SJSA1 (cell line): ENCODE results near the gene CLUH. TPM values are rescaled to one million over a fixed set of nuclear protein-coding genes. Genes with fewer than 3 reads are reported as not detected.
A peak's percentile ranks its signal among the peaks of the same experiment; 100 is the strongest.

Source experiments
- DNase-seq, 2 experiments: peaks; one replicate each; pipeline ENCODE4 v3.0.0-alpha.2; 2015 to 2020; ENCODE audit warnings: low spot score in 2 of 2, low read depth in 1 of 2
- H3K27ac ChIP-seq: fragments of 250-450 bp; sonication (Bioruptor Pico); 2 replicates; pipeline ENCODE4 v1.5.1; 2020; ENCODE audit warnings: mild to moderate bottlenecking, moderate library complexity
- H3K27me3 ChIP-seq: fragments of 250-450 bp; sonication (Bioruptor Pico); replicated peaks from 2 replicates; pipeline ENCODE4 v1.5.1; 2020; ENCODE audit warnings: mild to moderate bottlenecking, moderate library complexity
- H3K36me3 ChIP-seq: fragments of 250-450 bp; sonication (Bioruptor Pico); 2 replicates; pipeline ENCODE4 v1.5.1; 2020; ENCODE audit warnings: mild to moderate bottlenecking
- H3K4me1 ChIP-seq: fragments of 250-450 bp; sonication (Bioruptor Pico); replicated peaks from 2 replicates; pipeline ENCODE4 v1.6.1; 2021; ENCODE audit warnings: mild to moderate bottlenecking
- H3K4me3 ChIP-seq: fragments of 250-450 bp; sonication (Bioruptor Pico); 2 replicates; pipeline ENCODE4 v1.5.1; 2020; ENCODE audit warnings: mild to moderate bottlenecking
- H3K9me3 ChIP-seq: fragments of 250-450 bp; sonication (Bioruptor Pico); replicated peaks from 2 replicates; pipeline ENCODE4 v1.5.1; 2020; ENCODE audit warnings: mild to moderate bottlenecking
- total RNA-seq: library from RNA; depleted of rRNA; stranded (reverse); fragments of >200 nt; shearing (Covaris generic); gene quantifications from 2 replicates; pipeline ENCODE4 v1.2.3, GENCODE V29; 2014

CLUH gene
- total RNA-seq, 1 experiment from 2014 or later: 27.3 TPM

GRCh38 chr17:2730764-2731353 is 19.3 kb upstream of the CLUH start:
- Histone ChIP-seq H3K9me3 (no peaks in the 10 kb centered on the region), H3K4me3 (no peak overlapping the region), H3K27ac (no peak overlapping the region), H3K36me3 (no peaks in the 10 kb centered on the region), H3K27me3 (peaks cover 23% of the 10 kb centered on the region), H3K4me1 (no peaks in the 10 kb centered on the region)
- no peak for DNase-seq

GRCh38 chr17:2724784-2725164 is 13.2 kb upstream of the CLUH start:
- Histone ChIP-seq H3K9me3 (no peaks in the 10 kb centered on the region), H3K4me1 (peaks cover 9% of the 10 kb centered on the region), H3K36me3 (no peaks in the 10 kb centered on the region), H3K27me3 (peaks cover 37% of the 10 kb centered on the region), H3K4me3 (no peak overlapping the region), H3K27ac (no peak overlapping the region)
- no peak for DNase-seq

- Histone ChIP-seq H3K9me3 (no peaks in the 10 kb centered on the region), H3K36me3 (no peaks in the 10 kb centered on the region), H3K27me3 (peaks cover 34% of the 10 kb centered on the region), H3K27ac (no peak overlapping the region), H3K4me1 (peaks cover 9% of the 10 kb centered on the region), H3K4me3 (no peak overlapping the region)
- no peak for DNase-seq
These were observed 12.6 kb upstream of the CLUH start for GRCh38 chr17:2723997-2724783.

- Histone ChIP-seq H3K4me3 (no peak overlapping the region), H3K27ac (no peak overlapping the region), H3K4me1 (peaks cover 11% of the 10 kb centered on the region), H3K27me3 (peaks cover 28% of the 10 kb centered on the region), H3K36me3 (no peaks in the 10 kb centered on the region), H3K9me3 (no peaks in the 10 kb centered on the region)
- no peak for DNase-seq
These were observed 12.0 kb upstream of the CLUH start for GRCh38 chr17:2723505-2723996.

- Histone ChIP-seq H3K4me1 (peaks cover 15% of the 10 kb centered on the region), H3K4me3 (no peak overlapping the region), H3K27me3 (peaks cover 28% of the 10 kb centered on the region), H3K27ac (no peak overlapping the region), H3K36me3 (no peaks in the 10 kb centered on the region), H3K9me3 (no peaks in the 10 kb centered on the region)
- DNase-seq: no peak
These were observed 11.0 kb upstream of the CLUH start for GRCh38 chr17:2722611-2723010.

- Histone ChIP-seq H3K4me1 (peaks cover 15% of the 10 kb centered on the region), H3K9me3 (no peaks in the 10 kb centered on the region), H3K27me3 (peaks cover 28% of the 10 kb centered on the region), H3K27ac (no peak overlapping the region), H3K4me3 (no peak overlapping the region), H3K36me3 (no peaks in the 10 kb centered on the region)
- DNase-seq: no peak
These were observed 10.0 kb upstream of the CLUH start for GRCh38 chr17:2721603-2722002.

GRCh38 chr17:2719861-2720260 is 8.3 kb upstream of the CLUH start:
- peaks cover 14% of the 10 kb centered on the region for H3K4me1 ChIP-seq
- H3K36me3 ChIP-seq: no peaks in the 10 kb centered on the region
- peaks cover 16% of the 10 kb centered on the region for H3K27me3 ChIP-seq
- H3K27ac ChIP-seq: no peak overlapping the region
- DNase-seq: no peak
- no peak overlapping the region for H3K4me3 ChIP-seq
- no peaks in the 10 kb centered on the region for H3K9me3 ChIP-seq

GRCh38 chr17:2718150-2718938 is 6.8 kb upstream of the CLUH start:
- H3K4me1 ChIP-seq: 0 out of 2 replicates have a peak, but pooled peaks cover 5% of the 10 kb centered on the region
- no peak overlapping the region for H3K4me3 ChIP-seq
- H3K27ac ChIP-seq: no peak overlapping the region
- DNase-seq: no peak
- H3K9me3 ChIP-seq: no peaks in the 10 kb centered on the region
- peaks cover 6% of the 10 kb centered on the region; the same call in 1 of the 2 replicates for H3K27me3 ChIP-seq
- H3K36me3 ChIP-seq: no peaks in the 10 kb centered on the region

GRCh38 chr17:2716649-2717048 is 5.1 kb upstream of the CLUH start:
- Histone ChIP-seq H3K36me3 (no peaks in the 10 kb centered on the region), H3K4me1 (peaks cover 12% of the 10 kb centered on the region), H3K27ac (no peak overlapping the region), H3K9me3 (no peaks in the 10 kb centered on the region), H3K27me3 (no peaks in the 10 kb centered on the region; the same call in 1 of the 2 replicates), H3K4me3 (no peak overlapping the region)
- DNase-seq: no peak

GRCh38 chr17:2713881-2714280 is 2.3 kb upstream of the CLUH start:
- H3K36me3 ChIP-seq: 0 out of 2 replicates have a peak, but pooled peaks cover 6% of the 10 kb centered on the region
- no peaks in the 10 kb centered on the region for H3K27me3 ChIP-seq
- no peak overlapping the region for H3K27ac ChIP-seq
- no peak for DNase-seq
- H3K9me3 ChIP-seq: no peaks in the 10 kb centered on the region
- H3K4me1 ChIP-seq: peaks cover 25% of the 10 kb centered on the region
- H3K4me3 ChIP-seq: no peak overlapping the region

GRCh38 chr17:2712300-2713043 is 908 bp upstream of the CLUH start:
- no peak for DNase-seq
- no peak overlapping the region for H3K27ac ChIP-seq
- H3K27me3 ChIP-seq: no peaks in the 10 kb centered on the region
- peaks cover 20% of the 10 kb centered on the region for H3K4me1 ChIP-seq
- no peaks in the 10 kb centered on the region for H3K9me3 ChIP-seq
- H3K4me3 ChIP-seq: peak overlapping the region; percentile 69
- 0 out of 2 replicates have a peak, but pooled peaks cover 6% of the 10 kb centered on the region for H3K36me3 ChIP-seq

GRCh38 chr17:2710803-2711607 is 559 bp downstream of the CLUH start:
- Histone ChIP-seq H3K9me3 (no peaks in the 10 kb centered on the region), H3K4me3 (peak overlapping the region; percentile 69), H3K27me3 (no peaks in the 10 kb centered on the region), H3K36me3 (0 out of 2 replicates have a peak, but pooled peaks cover 6% of the 10 kb centered on the region), H3K27ac (no peak overlapping the region), H3K4me1 (peaks cover 22% of the 10 kb centered on the region)
- no peak for DNase-seq
